22Rv1 (cell line): ENCODE results near the gene CCDC97.

Source experiments
- ZFX ChIP-seq: fragments of 450-650 bp; IDR thresholded peaks from 2 replicates; pipeline ENCODE4 v1.6.1; 2017; ENCODE audit warnings: antibody characterized with exemption, borderline replicate concordance
- TF ChIP-seq, protein P1 (sequence below): fragments of 450-650 bp; IDR thresholded peaks from 2 replicates; pipeline ENCODE4 v1.5.1; 2017; ENCODE audit warnings: mild to moderate bottlenecking

DNA sequence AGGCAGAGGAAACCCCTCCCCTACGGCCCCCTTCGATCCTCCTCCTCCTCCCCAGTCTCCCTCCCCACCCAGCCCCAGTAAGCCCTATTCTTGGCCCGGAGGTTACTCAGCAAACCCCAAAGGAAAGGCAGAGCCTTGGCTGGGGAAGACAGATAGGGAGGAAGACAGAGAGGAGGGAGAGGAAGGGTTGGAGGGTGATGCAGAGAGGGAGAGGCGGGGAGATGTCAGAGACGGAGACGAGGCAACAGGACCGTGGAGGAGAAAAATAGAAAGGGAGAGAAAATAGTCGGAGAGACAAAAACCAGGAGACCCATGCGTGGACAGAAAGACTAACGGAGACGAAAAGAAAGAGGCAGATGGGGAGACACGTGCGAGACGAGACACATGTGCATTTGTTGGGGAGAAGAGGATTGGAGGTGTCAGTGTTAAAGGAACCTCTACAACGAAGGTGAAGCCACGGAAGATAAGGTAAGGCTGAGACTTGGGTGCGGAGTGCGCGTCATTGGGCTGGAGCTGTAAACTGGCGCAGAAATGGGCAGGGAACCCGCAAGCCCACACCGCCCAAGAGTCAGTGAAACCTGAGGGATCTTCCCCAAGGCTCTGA lies 40.9 kb downstream of the CCDC97 start:
- TF ChIP-seq, protein P1, sequence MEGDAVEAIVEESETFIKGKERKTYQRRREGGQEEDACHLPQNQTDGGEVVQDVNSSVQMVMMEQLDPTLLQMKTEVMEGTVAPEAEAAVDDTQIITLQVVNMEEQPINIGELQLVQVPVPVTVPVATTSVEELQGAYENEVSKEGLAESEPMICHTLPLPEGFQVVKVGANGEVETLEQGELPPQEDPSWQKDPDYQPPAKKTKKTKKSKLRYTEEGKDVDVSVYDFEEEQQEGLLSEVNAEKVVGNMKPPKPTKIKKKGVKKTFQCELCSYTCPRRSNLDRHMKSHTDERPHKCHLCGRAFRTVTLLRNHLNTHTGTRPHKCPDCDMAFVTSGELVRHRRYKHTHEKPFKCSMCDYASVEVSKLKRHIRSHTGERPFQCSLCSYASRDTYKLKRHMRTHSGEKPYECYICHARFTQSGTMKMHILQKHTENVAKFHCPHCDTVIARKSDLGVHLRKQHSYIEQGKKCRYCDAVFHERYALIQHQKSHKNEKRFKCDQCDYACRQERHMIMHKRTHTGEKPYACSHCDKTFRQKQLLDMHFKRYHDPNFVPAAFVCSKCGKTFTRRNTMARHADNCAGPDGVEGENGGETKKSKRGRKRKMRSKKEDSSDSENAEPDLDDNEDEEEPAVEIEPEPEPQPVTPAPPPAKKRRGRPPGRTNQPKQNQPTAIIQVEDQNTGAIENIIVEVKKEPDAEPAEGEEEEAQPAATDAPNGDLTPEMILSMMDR = no peak
- TF ChIP-seq ZFX = no peak
